ENCODE measurements around the gene COL15A1.

GRCh38 chr9:98998441-98999151 is 54.9 kb downstream of the COL15A1 start:
- TF ChIP-seq POLR2A (IDR thresholded peaks at IDR 0.05) = no peak
- no peak for TF ChIP-seq POLR2AphosphoS5 (IDR thresholded peaks at IDR 0.05)

Measured in transverse colon (tissue), 3 donors.